Prostate gland (tissue), 2 donors: ENCODE measurements around the gene CLCA4. TPM values are rescaled to one million over a fixed set of nuclear protein-coding genes. Genes with fewer than 3 reads are reported as not detected.
"Not testable (repeated sequence)": the region's sequence is repeated elsewhere in the genome, so short reads cannot be mapped to it uniquely, and the experiment has no call there.

Source experiments
- DNase-seq: peaks from one replicate; pipeline ENCODE4 v3.0.0-alpha.2; 2019; ENCODE audit warnings: low spot score
- H3K27ac ChIP-seq, 2 donors: fragments of 200-600 bp; sonication (generic); 2 replicates each; pipeline ENCODE4 v1.5.1; 2017 to 2019
- H3K27me3 ChIP-seq: fragments of 200-600 bp; sonication (generic); replicated peaks from 2 replicates; pipeline ENCODE4 v1.5.1; 2019; ENCODE audit not compliant: insufficient read depth
- H3K36me3 ChIP-seq, 2 donors: fragments of 200-600 bp; sonication (generic); 1 replicate in 1 of 2; 2 replicates in 1 of 2; pipeline versions ENCODE4 v1.5.1 to v1.8.1; 2017 to 2019
- H3K4me1 ChIP-seq: fragments of 200-600 bp; sonication (generic); replicated peaks from 2 replicates; pipeline ENCODE4 v1.5.1; 2019
- H3K4me3 ChIP-seq, 2 donors: fragments of 200-600 bp; sonication (generic); 2 replicates each; pipeline ENCODE4 v1.5.1; 2017 to 2019
- H3K9me3 ChIP-seq: fragments of 200-600 bp; sonication (generic); 2 replicates; pipeline ENCODE4 v1.5.1; 2017
- CTCF ChIP-seq, 4 experiments: fragments of 200-600 bp in 2 of 4; fragments of 450-650 bp in 2 of 4; sonication (generic) in 2 of 4; IDR thresholded peaks; 1 replicate in 3 of 4; 2 replicates in 1 of 4; pipeline ENCODE4 v1.5.1; 2016 to 2019; ENCODE audit warnings: antibody characterized with exemption in 4 of 4, mild to moderate bottlenecking in 2 of 4, moderate library complexity in 2 of 4
- POLR2A ChIP-seq: fragments of 450-650 bp; IDR thresholded peaks from one replicate; pipeline ENCODE4 v1.6.1; 2016; ENCODE audit warnings: antibody characterized with exemption, mild to moderate bottlenecking
- POLR2AphosphoS5 ChIP-seq: sonication (generic); formaldehyde crosslinking; IDR thresholded peaks from one replicate; pipeline ENCODE4 v1.6.1; 2017; ENCODE audit warnings: antibody characterized with exemption
- WGBS: methylation state at CpG from one replicate; pipeline ENCODE4 v1.1.5; 2018; 5-methylcytosine and 5-hydroxymethylcytosine counted together
- intact Hi-C: fragments of 100-400 bp; cut with DNase I; formaldehyde crosslinking; loops from one replicate; pipeline ENCODE4 v1.14.2; 2022
- total RNA-seq, 2 donors: library from RNA; depleted of rRNA; stranded (reverse); fragments of >200 nt; gene quantifications; one replicate each; pipeline ENCODE4 v1.1.0, GENCODE V29; 2016

CLCA4 gene
- total RNA-seq, 2 donors from 2014 or later = 0.80 to 1.4 TPM

DNA sequence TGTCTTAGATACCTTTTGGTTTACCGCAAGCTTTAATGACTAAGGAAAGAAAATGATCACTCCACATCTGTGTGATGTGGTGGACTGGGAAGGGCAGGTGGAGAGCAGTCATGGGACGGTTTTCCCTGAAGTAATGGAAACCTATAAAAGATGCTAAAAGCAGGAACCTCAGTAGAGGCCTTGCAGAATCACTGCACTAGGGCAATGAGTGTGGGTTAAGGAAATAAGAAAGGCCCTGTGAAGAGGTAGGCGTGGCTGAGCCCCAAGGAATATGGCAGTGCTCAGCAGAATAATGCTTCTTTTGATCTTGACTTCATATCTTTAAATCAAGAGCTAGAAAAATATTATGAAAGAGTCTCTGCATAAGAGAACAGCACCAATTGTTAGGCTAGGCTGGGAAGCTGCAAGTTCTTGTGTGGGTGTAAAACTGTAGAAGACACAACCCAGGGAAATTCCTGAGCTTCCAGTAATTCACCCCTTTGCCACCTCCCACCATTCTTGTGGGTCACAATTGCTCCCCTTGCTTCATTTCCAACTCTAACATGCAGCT is 49.9 kb downstream of the CLCA4 start:
- Histone ChIP-seq H3K36me3 (no peaks in the 10 kb centered on the region), H3K4me1 (no peaks in the 10 kb centered on the region), H3K9me3 (no peaks in the 10 kb centered on the region), H3K27ac (peak overlapping the region in 1 of 2 donors; percentile 17), H3K4me3 (no peak overlapping the region), H3K27me3 (no peaks in the 10 kb centered on the region)
- TF ChIP-seq POLR2AphosphoS5 (no peak), CTCF (IDR thresholded peaks at IDR 0.05) (no peak), POLR2A (no peak)
- WGBS = 23% methylated on average over 3 of the region's 3 CpGs
- no peak for DNase-seq
- intact Hi-C loops = no loop called here

DNA sequence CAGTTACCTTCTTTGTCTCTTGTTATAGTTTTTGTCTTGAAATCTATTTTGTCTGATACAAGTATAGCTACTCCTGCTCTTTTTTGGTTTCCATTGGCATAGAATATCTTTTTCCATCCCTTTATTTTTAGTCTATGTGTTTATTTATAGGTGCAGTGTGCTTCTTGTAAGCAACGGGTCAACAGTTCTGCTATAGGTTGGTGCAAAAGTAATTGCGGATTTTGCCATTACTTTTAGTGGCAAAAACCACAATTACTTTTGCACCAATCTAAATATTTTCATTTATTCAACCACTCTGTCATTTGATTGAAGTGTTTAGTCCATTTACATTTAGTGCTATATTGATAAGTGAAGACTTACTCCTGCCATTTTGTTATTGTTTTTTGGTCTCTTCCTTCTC is 59.2 kb downstream of the CLCA4 start:
- intact Hi-C loops, H3K27me3 ChIP-seq, H3K36me3 ChIP-seq, DNase-seq, H3K4me3 ChIP-seq, H3K27ac ChIP-seq, H3K9me3 ChIP-seq, H3K4me1 ChIP-seq: not testable (repeated sequence)
- 93% methylated on average over 2 of the region's 2 CpGs for WGBS

- intact Hi-C loops = no loop called here
- H3K9me3 ChIP-seq = no peaks in the 10 kb centered on the region
- no peaks in the 10 kb centered on the region for H3K27me3 ChIP-seq
- H3K36me3 ChIP-seq = no peaks in the 10 kb centered on the region
- DNase-seq = no peak
- H3K27ac ChIP-seq = no peak overlapping the region
- H3K4me1 ChIP-seq = no peaks in the 10 kb centered on the region
- H3K4me3 ChIP-seq = no peak overlapping the region
- WGBS = 36% methylated on average over 1 of the region's 1 CpG
- no peak for TF ChIP-seq CTCF (IDR thresholded peaks at IDR 0.05)
- no peak for TF ChIP-seq POLR2AphosphoS5
- no peak for TF ChIP-seq POLR2A
These were observed 69.6 kb downstream of the CLCA4 start for GRCh38 chr1:86616433-86616832.

- Histone ChIP-seq H3K27ac (no peak overlapping the region), H3K9me3 (no peaks in the 10 kb centered on the region), H3K36me3 (no peaks in the 10 kb centered on the region), H3K27me3 (no peaks in the 10 kb centered on the region), H3K4me1 (no peaks in the 10 kb centered on the region), H3K4me3 (no peak overlapping the region)
- intact Hi-C loops = no loop called here
- TF ChIP-seq CTCF (IDR thresholded peaks at IDR 0.05) (no peak), POLR2A (no peak), POLR2AphosphoS5 (no peak)
- no peak for DNase-seq
- 9% methylated on average over 1 of the region's 1 CpG for WGBS
These were observed 70.0 kb downstream of the CLCA4 start for GRCh38 chr1:86616871-86617270.

DNA sequence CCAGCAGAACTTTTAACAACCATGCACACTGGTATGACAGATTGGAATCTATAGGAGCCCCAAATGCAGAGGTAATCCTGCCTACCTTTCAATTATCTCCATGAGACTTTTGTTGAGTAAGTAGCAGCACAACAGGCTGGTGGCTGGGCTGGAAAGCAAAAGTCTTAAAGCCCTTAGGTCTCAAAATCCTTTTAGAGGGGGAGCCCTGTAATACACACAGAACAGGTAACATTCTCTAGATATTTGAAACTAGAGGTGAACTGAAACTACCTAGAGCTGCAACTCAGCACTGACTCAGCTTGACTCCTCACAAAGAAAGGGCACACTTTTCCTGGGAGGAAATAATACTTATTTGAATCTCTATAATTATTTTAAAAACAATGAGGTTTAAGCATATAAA is 71.5 kb downstream of the CLCA4 start:
- DNase-seq = no peak
- Histone ChIP-seq H3K9me3 (no peaks in the 10 kb centered on the region), H3K27me3 (no peaks in the 10 kb centered on the region), H3K36me3 (no peaks in the 10 kb centered on the region), H3K4me3 (no peak overlapping the region), H3K27ac (no peak overlapping the region), H3K4me1 (no peaks in the 10 kb centered on the region)
- intact Hi-C loops = no loop called here
- TF ChIP-seq POLR2AphosphoS5 (no peak), POLR2A (no peak), CTCF (IDR thresholded peaks at IDR 0.05) (no peak)
